IMR-90 (cell line): ENCODE data around the gene PTCD2. TPM values are rescaled to one million over a fixed set of nuclear protein-coding genes. Genes with fewer than 3 reads are reported as not detected.

ENCODE experiments used
- ATAC-seq: fragments of 200-7000 bp; cut with Tn5 transposase; 2 replicates; pipeline ENCODE4 v1.9.1; 2020; ENCODE audit warnings: low read depth, mild to moderate bottlenecking, moderate library complexity
- BruUV-seq: library from RNA; stranded (reverse); fragments of 400-500 nt; replicated peaks from 2 replicates; lab custom pipeline; 2021; lab: Mats Ljungman, UMichigan
- CTCF ChIA-PET: fragments of 300-600 bp; formaldehyde crosslinking; extraction: SDS; loops from one replicate; lab custom pipeline; 2021; ENCODE audit warnings: antibody characterized with exemption; lab: Yijun Ruan, JAX
- POLR2A ChIA-PET: fragments of 300-600 bp; sonication (Branson Sonifier 250); formaldehyde crosslinking; loops from one replicate; lab custom pipeline; 2022; ENCODE audit warnings: antibody characterized with exemption; ENCODE audit not compliant: unreplicated experiment; lab: Charles Lee
- DNase-seq: peaks from one replicate; pipeline ENCODE4 v3.0.0; 2013
- H2AFZ ChIP-seq: replicated peaks from 2 replicates; pipeline ENCODE3; 2013; ENCODE audit warnings: low read length, mild to moderate bottlenecking; ENCODE audit not compliant: poor library complexity
- H2AK5ac ChIP-seq: 2 replicates; pipeline ENCODE4 v1.6.1; 2013; ENCODE audit warnings: low read depth, low read length, inconsistent platforms
- H2AK9ac ChIP-seq: replicated peaks from 2 replicates; pipeline ENCODE3; 2013; ENCODE audit warnings: mild to moderate bottlenecking, low read depth, low read length, moderate library complexity; ENCODE audit not compliant: poor library complexity
- H2BK120ac ChIP-seq: 2 replicates; pipeline ENCODE4 v1.6.1; 2013; ENCODE audit warnings: low read depth, low read length, inconsistent platforms
- H2BK15ac ChIP-seq: 3 replicates; pipeline ENCODE4 v1.6.1; 2013; ENCODE audit warnings: low read depth, low read length, inconsistent platforms
- H2BK20ac ChIP-seq: 2 replicates; pipeline ENCODE4 v1.6.1; 2013; ENCODE audit warnings: low read depth, mild to moderate bottlenecking, inconsistent platforms, low read length, moderate library complexity
- H2BK5ac ChIP-seq: 2 replicates; pipeline ENCODE4 v1.6.1; 2013; ENCODE audit warnings: mild to moderate bottlenecking, low read depth, low read length, inconsistent platforms; ENCODE audit not compliant: poor library complexity, severe bottlenecking
- H3K14ac ChIP-seq: replicated peaks from 2 replicates; pipeline ENCODE4 v1.6.1; 2013; ENCODE audit warnings: low read depth, low read length, inconsistent platforms
- H3K18ac ChIP-seq: 2 replicates; pipeline ENCODE4 v1.6.1; 2013; ENCODE audit warnings: low read depth, low read length, control low read depth
- H3K23ac ChIP-seq: 2 replicates; pipeline ENCODE4 v1.6.1; 2013; ENCODE audit warnings: low read depth, low read length, inconsistent platforms
- H3K27ac ChIP-seq: 2 replicates; pipeline ENCODE4 v1.5.1; 2013; ENCODE audit warnings: mild to moderate bottlenecking, control low read depth, low read length; ENCODE audit not compliant: insufficient read depth
- H3K27me3 ChIP-seq: 2 replicates; pipeline ENCODE4 v1.6.1; 2013; ENCODE audit warnings: low read length; ENCODE audit not compliant: control insufficient read depth, insufficient read depth
- H3K36me3 ChIP-seq: 2 replicates; pipeline ENCODE4 v1.6.1; 2013; ENCODE audit warnings: low read length, mixed read lengths; ENCODE audit not compliant: control insufficient read depth, insufficient read depth
- H3K4ac ChIP-seq: 2 replicates; pipeline ENCODE4 v1.6.1; 2013; ENCODE audit warnings: low read depth, low read length, inconsistent platforms
- H3K4me1 ChIP-seq: 2 replicates; pipeline ENCODE4 v1.6.1; 2013; ENCODE audit warnings: low read length, mixed read lengths; ENCODE audit not compliant: control insufficient read depth, insufficient read depth
- H3K4me2 ChIP-seq: 2 replicates; pipeline ENCODE4 v1.6.1; 2013; ENCODE audit warnings: low read depth, mild to moderate bottlenecking, control low read depth, low read length, moderate library complexity
- H3K4me3 ChIP-seq: 2 replicates; pipeline ENCODE4 v1.5.1; 2013; ENCODE audit warnings: low read depth, mild to moderate bottlenecking, control low read depth, low read length, moderate library complexity; ENCODE audit not compliant: insufficient read depth
- H3K56ac ChIP-seq: 2 replicates; pipeline ENCODE4 v1.6.1; 2013; ENCODE audit warnings: low read length, inconsistent platforms; ENCODE audit not compliant: insufficient read depth; ENCODE audit errors: extremely low read depth
- H3K79me1 ChIP-seq, 2 experiments: 2 replicates each; pipeline ENCODE4 v1.6.1; 2013; ENCODE audit warnings: low read length in 2 of 2, inconsistent platforms in 1 of 2, low read depth in 1 of 2
- H3K9ac ChIP-seq: 2 replicates; pipeline ENCODE4 v1.6.1; 2013; ENCODE audit warnings: low read depth, low read length, control low read depth
- H3K9me1 ChIP-seq: 2 replicates; pipeline ENCODE4 v1.6.1; 2013; ENCODE audit warnings: low read length, inconsistent platforms; ENCODE audit not compliant: insufficient read depth
- H3K9me3 ChIP-seq: 2 replicates; pipeline ENCODE4 v1.6.1; 2013; ENCODE audit warnings: low read length; ENCODE audit not compliant: control insufficient read depth, insufficient read depth
- H4K20me1 ChIP-seq: 2 replicates; pipeline ENCODE4 v1.6.1; 2013; ENCODE audit warnings: low read length, inconsistent platforms; ENCODE audit not compliant: insufficient read depth
- H4K5ac ChIP-seq: 2 replicates; pipeline ENCODE4 v1.6.1; 2013; ENCODE audit warnings: mild to moderate bottlenecking, low read depth, low read length, control low read depth
- H4K8ac ChIP-seq, 2 experiments: 2 replicates each; pipeline ENCODE4 v1.6.1; 2013; ENCODE audit warnings: low read depth in 2 of 2, low read length in 2 of 2, control low read depth in 1 of 2, inconsistent platforms in 1 of 2
- H4K91ac ChIP-seq: 2 replicates; pipeline ENCODE4 v1.6.1; 2013; ENCODE audit warnings: low read depth, low read length, inconsistent platforms; ENCODE audit not compliant: insufficient read depth
- MXI1 ChIP-seq: IDR thresholded peaks from 2 replicates; pipeline ENCODE4 v1.6.1; 2012; ENCODE audit warnings: low read depth, mild to moderate bottlenecking, low read length, moderate library complexity, borderline replicate concordance
- SMC3 ChIP-seq: fragments of 150-350 bp; IDR thresholded peaks from 2 replicates; pipeline ENCODE4 v1.6.1; 2016; ENCODE audit warnings: low read depth, mild to moderate bottlenecking, antibody characterized with exemption, low read length, moderate library complexity
- WGBS, 2 experiments: methylation state at CpG; one replicate each; pipeline versions ENCODE4 v1.1.5 to v1.1.7; 2013; ENCODE audit warnings: missing lambda C conversion rate in 2 of 2; ENCODE audit not compliant: insufficient read length in 1 of 2; ENCODE audit errors: extremely low coverage in 2 of 2; 5-methylcytosine and 5-hydroxymethylcytosine counted together
- dilution Hi-C: fragments of 300-500 bp; cut with HindIII; formaldehyde crosslinking; loops from one replicate; pipeline ENCODE4 v1.14.3; 2018; ENCODE audit warnings: low sequenced_read_pairs; ENCODE audit not compliant: unreplicated experiment
- in situ Hi-C: fragments of 300-500 bp; cut with MboI; formaldehyde crosslinking; loops from 3 replicates; pipeline ENCODE4 v1.14.3; 2019; ENCODE audit warnings: low sequenced_read_pairs, inconsistent platforms, mixed read lengths
- intact Hi-C: fragments of 100-400 bp; cut with micrococcal nuclease; formaldehyde crosslinking; loops from 2 replicates; pipeline ENCODE4 v1.10.0; 2022
- polyA plus RNA-seq, 3 experiments: library from polyadenylated mRNA; depleted of rRNA; stranded (reverse); fragments of >200 nt; gene quantifications; 2 replicates each; pipeline ENCODE4 v1.2.3, GENCODE V29; 2012; ENCODE audit warnings: low replicate concordance in 1 of 3
- total RNA-seq: library from RNA; depleted of rRNA; stranded (reverse); fragments of >200 nt; gene quantifications from 2 replicates; pipeline ENCODE4 v1.2.3, GENCODE V29; 2012

Gene PTCD2
- total and polyA plus RNA-seq, 2 of the 4 experiments (the other 2 are of a cell fraction), result 6.5 to 9.9 TPM

DNA sequence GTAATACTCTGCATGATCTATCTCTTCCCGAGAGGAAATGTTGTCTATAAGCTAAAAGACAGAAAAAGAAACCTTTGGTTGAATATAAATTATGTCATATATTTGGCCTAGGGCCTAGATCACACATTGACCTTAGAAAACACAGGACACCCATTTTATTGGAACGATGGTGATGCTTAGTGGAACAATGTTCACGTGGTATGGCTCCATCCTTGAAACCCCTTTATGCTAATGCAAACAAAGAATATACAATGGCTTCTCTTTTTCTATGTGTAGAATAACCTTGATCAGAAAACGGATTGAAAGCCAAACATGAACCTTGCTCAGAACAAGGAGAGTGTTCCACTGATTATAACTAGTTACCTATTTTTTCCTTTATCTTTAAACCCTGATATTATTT is 24.6 kb upstream of the PTCD2 start:
- no peaks in the 10 kb centered on the region; the same call in 1 of the 2 replicates for H3K4me1 ChIP-seq

More for the DNA sequence above, 24.6 kb upstream of the PTCD2 start:
- BruUV-seq, result no TSS peak
- DNase-seq (no peak), ATAC-seq (no peak)
- Histone ChIP-seq H4K8ac (no peak overlapping the region), H3K9me3 (no peaks in the 10 kb centered on the region), H3K23ac (no peak overlapping the region), H3K4ac (no peak overlapping the region), H2AK9ac (no peak overlapping the region), H2AK5ac (no peak overlapping the region), H3K18ac (no peak overlapping the region), H2BK15ac (no peak overlapping the region), H3K4me2 (no peak overlapping the region), H3K9ac (no peak overlapping the region), H4K5ac (no peak overlapping the region), H4K20me1 (no peaks in the 10 kb centered on the region), H3K14ac (no peak overlapping the region), H3K27ac (no peak overlapping the region), H4K91ac (no peak overlapping the region), H2BK5ac (no peak overlapping the region), H3K27me3 (no peaks in the 10 kb centered on the region), H3K79me1 (peaks cover 11 to 32% of the 10 kb centered on the region in 2 experiments), H3K56ac (no peak overlapping the region), H2AFZ (no peak overlapping the region), H2BK20ac (no peak overlapping the region), H3K36me3 (no peaks in the 10 kb centered on the region), H3K4me3 (no peak overlapping the region), H2BK120ac (no peak overlapping the region), H3K9me1 (no peaks in the 10 kb centered on the region)
- ChIA-PET POLR2A (interaction anchor here (0.6 kb wide), 1 partner anchor 13 kb away, joined by 3 read pairs; no protein-coding TSS in a partner anchor), CTCF (no interaction called here)
- no CpG with 5 or more reads among the region's 4 CpGs for WGBS, 2 experiments
- intact Hi-C loops, result no loop called here
- in situ Hi-C loops, result no loop called here
- TF ChIP-seq SMC3, result no peak
- no peak for TF ChIP-seq MXI1
- dilution Hi-C loops, result no loop called here
